Astrocyte (in vitro differentiated cells and primary cell): ENCODE measurements around the gene AATK. TPM values are rescaled to one million over a fixed set of nuclear protein-coding genes. Genes with fewer than 3 reads are reported as not detected.
"Not testable (repeated sequence)": the region's sequence is repeated elsewhere in the genome, so short reads cannot be mapped to it uniquely, and the experiment has no call there.

Source experiments
- DNase-seq: peaks from one replicate; pipeline ENCODE4 v3.0.0-alpha.2; 2010; ENCODE audit warnings: low read depth
- FAIRE-seq: peaks from 2 replicates; lab custom pipeline; 2011; peaks lifted over from hg19 to GRCh38; lab: Jason Lieb, UNC
- H2AFZ ChIP-seq: 2 replicates; pipeline ENCODE4 v1.6.0; 2012; ENCODE audit warnings: low read depth, low read length, inconsistent platforms
- H3K27ac ChIP-seq: 2 replicates; pipeline ENCODE4 v1.5.1; 2011; ENCODE audit warnings: low read depth, low read length, inconsistent platforms
- H3K27me3 ChIP-seq: 2 replicates; pipeline ENCODE4 v1.6.0; 2011; ENCODE audit warnings: low read length, inconsistent platforms; ENCODE audit not compliant: insufficient read depth
- H3K36me3 ChIP-seq: 2 replicates; pipeline ENCODE4 v1.5.1; 2011; ENCODE audit warnings: low read length, inconsistent platforms; ENCODE audit not compliant: insufficient read depth
- H3K4me1 ChIP-seq: 2 replicates; pipeline ENCODE4 v1.5.1; 2011; ENCODE audit warnings: low read length, inconsistent platforms; ENCODE audit not compliant: insufficient read depth
- H3K4me2 ChIP-seq: 2 replicates; pipeline ENCODE4 v1.6.0; 2012; ENCODE audit warnings: low read length, inconsistent platforms
- H3K4me3 ChIP-seq: 2 replicates; pipeline ENCODE4 v1.5.1; 2011; ENCODE audit warnings: low read depth, mild to moderate bottlenecking, low read length, inconsistent platforms; ENCODE audit not compliant: insufficient read depth
- H3K79me2 ChIP-seq: 2 replicates; pipeline ENCODE4 v1.6.0; 2012; ENCODE audit warnings: mild to moderate bottlenecking, low read length, inconsistent platforms; ENCODE audit not compliant: insufficient read depth
- H3K9ac ChIP-seq: 2 replicates; pipeline ENCODE4 v1.6.0; 2012; ENCODE audit warnings: mild to moderate bottlenecking, low read length, inconsistent platforms
- H3K9me3 ChIP-seq: 2 replicates; pipeline ENCODE4 v1.5.1; 2012; ENCODE audit warnings: low read depth, mild to moderate bottlenecking, low read length, inconsistent platforms; ENCODE audit not compliant: insufficient read depth
- H4K20me1 ChIP-seq: 2 replicates; pipeline ENCODE4 v1.6.0; 2012; ENCODE audit warnings: low read length, inconsistent platforms; ENCODE audit not compliant: insufficient read depth
- H3K27ac Mint-ChIP-seq: one replicate; pipeline ENCODE4 v1.8.0; 2021; ENCODE audit warnings: mild to moderate bottlenecking, mixed read lengths; ENCODE audit not compliant: unreplicated experiment
- H3K27me3 Mint-ChIP-seq: one replicate; pipeline ENCODE4 v1.8.0; 2021; ENCODE audit warnings: low read depth, mixed read lengths; ENCODE audit not compliant: unreplicated experiment
- H3K36me3 Mint-ChIP-seq: one replicate; pipeline ENCODE4 v1.8.0; 2021; ENCODE audit warnings: low read depth, mixed read lengths; ENCODE audit not compliant: unreplicated experiment
- H3K4me1 Mint-ChIP-seq: one replicate; pipeline ENCODE4 v1.8.0; 2021; ENCODE audit warnings: low read depth, mixed read lengths; ENCODE audit not compliant: unreplicated experiment
- H3K4me3 Mint-ChIP-seq: one replicate; pipeline ENCODE4 v1.8.0; 2021; ENCODE audit warnings: mild to moderate bottlenecking, moderate library complexity, mixed read lengths; ENCODE audit not compliant: unreplicated experiment
- H3K9me3 Mint-ChIP-seq: one replicate; pipeline ENCODE4 v1.8.0; 2021; ENCODE audit warnings: mild to moderate bottlenecking, mixed read lengths; ENCODE audit not compliant: unreplicated experiment
- CTCF ChIP-seq: IDR thresholded peaks from 2 replicates; pipeline ENCODE4 v1.5.1; 2011; ENCODE audit warnings: low read depth, mild to moderate bottlenecking, inconsistent platforms, low read length, moderate library complexity; ENCODE audit not compliant: insufficient read depth
- EZH2 ChIP-seq: IDR thresholded peaks from 2 replicates; pipeline ENCODE4 v1.6.1; 2012; ENCODE audit warnings: mild to moderate bottlenecking, low read length, inconsistent platforms; ENCODE audit not compliant: insufficient read depth
- total RNA-seq: library from RNA; stranded (reverse); gene quantifications from 2 replicates; pipeline ENCODE4 v1.2.1, GENCODE V29; 2021

The AATK gene
- total RNA-seq, 1 donor from 2014 or later: 0.54 TPM

- no peaks in the 10 kb centered on the region for H3K9me3 ChIP-seq
- no peaks in the 10 kb centered on the region for H4K20me1 ChIP-seq
- no peak overlapping the region for H3K27ac ChIP-seq
- Mint-ChIP-seq H3K4me3 (no peak overlapping the region), H3K36me3 (peaks cover 2% of the 10 kb centered on the region), H3K9me3 (no peaks in the 10 kb centered on the region), H3K27me3 (peaks cover 31% of the 10 kb centered on the region), H3K4me1 (peaks cover 2% of the 10 kb centered on the region), H3K27ac (no peak overlapping the region)
- H3K4me1 ChIP-seq: no peaks in the 10 kb centered on the region
- no peaks in the 10 kb centered on the region for H3K79me2 ChIP-seq
- H3K27me3 ChIP-seq: peaks cover 2% of the 10 kb centered on the region
- H3K36me3 ChIP-seq: no peaks in the 10 kb centered on the region
- H3K9ac ChIP-seq: no peak overlapping the region
- no peak for DNase-seq
- no peak for FAIRE-seq
- TF ChIP-seq EZH2: no peak
- no peak for TF ChIP-seq CTCF
- H3K4me3 ChIP-seq: no peak overlapping the region
- no peak overlapping the region for H2AFZ ChIP-seq
- no peak overlapping the region for H3K4me2 ChIP-seq
Observed at GRCh38 chr17:81148986-81149533, 17.0 kb downstream of the AATK start.

- no peaks in the 10 kb centered on the region for H3K79me2 ChIP-seq
- no peak overlapping the region for H3K27ac ChIP-seq
- TF ChIP-seq CTCF: no peak
- no peak for TF ChIP-seq EZH2
- Mint-ChIP-seq H3K27ac (no peak overlapping the region), H3K36me3 (peaks cover 2% of the 10 kb centered on the region), H3K9me3 (no peaks in the 10 kb centered on the region), H3K4me3 (no peak overlapping the region), H3K27me3 (peaks cover 30% of the 10 kb centered on the region), H3K4me1 (peaks cover 2% of the 10 kb centered on the region)
- H4K20me1 ChIP-seq: no peaks in the 10 kb centered on the region
- DNase-seq (no peak), FAIRE-seq (no peak)
- no peaks in the 10 kb centered on the region for H3K36me3 ChIP-seq
- no peak overlapping the region for H3K9ac ChIP-seq
- no peak overlapping the region for H3K4me3 ChIP-seq
- H2AFZ ChIP-seq: no peak overlapping the region
- H3K4me1 ChIP-seq: no peaks in the 10 kb centered on the region
- no peak overlapping the region for H3K4me2 ChIP-seq
- H3K9me3 ChIP-seq: no peaks in the 10 kb centered on the region
- no peaks in the 10 kb centered on the region for H3K27me3 ChIP-seq
Observed at GRCh38 chr17:81148571-81148970, 17.4 kb downstream of the AATK start.

- peaks cover 2% of the 10 kb centered on the region for H3K36me3 Mint-ChIP-seq
- Histone ChIP-seq H3K36me3 (no peaks in the 10 kb centered on the region), H3K27me3 (no peaks in the 10 kb centered on the region), H3K27ac (no peak overlapping the region), H3K4me2 (no peak overlapping the region), H4K20me1 (no peaks in the 10 kb centered on the region), H3K79me2 (no peaks in the 10 kb centered on the region), H2AFZ (no peak overlapping the region), H3K4me3 (no peak overlapping the region), H3K9me3 (no peaks in the 10 kb centered on the region), H3K9ac (no peak overlapping the region), H3K4me1 (no peaks in the 10 kb centered on the region)
- no peak for TF ChIP-seq EZH2
- no peak for TF ChIP-seq CTCF
- peaks cover 2% of the 10 kb centered on the region for H3K4me1 Mint-ChIP-seq
- no peaks in the 10 kb centered on the region for H3K9me3 Mint-ChIP-seq
- no peak overlapping the region for H3K4me3 Mint-ChIP-seq
- FAIRE-seq: no peak
- H3K27me3 Mint-ChIP-seq: peaks cover 24% of the 10 kb centered on the region
- H3K27ac Mint-ChIP-seq: no peak overlapping the region
- DNase-seq: no peak
Observed at GRCh38 chr17:81147701-81148100, 18.3 kb downstream of the AATK start.

GRCh38 chr17:81146208-81146607, 19.8 kb downstream of the AATK start:
- not testable (repeated sequence) for H3K9me3 Mint-ChIP-seq, H3K4me1 ChIP-seq, H3K27ac Mint-ChIP-seq, H3K27ac ChIP-seq, H3K4me2 ChIP-seq, H3K4me1 Mint-ChIP-seq, H3K36me3 Mint-ChIP-seq, DNase-seq, H3K9me3 ChIP-seq, H3K79me2 ChIP-seq, FAIRE-seq, H3K4me3 ChIP-seq, H2AFZ ChIP-seq, H3K4me3 Mint-ChIP-seq, H4K20me1 ChIP-seq, H3K36me3 ChIP-seq, H3K9ac ChIP-seq, H3K27me3 ChIP-seq
- H3K27me3 Mint-ChIP-seq: peaks cover 25% of the 10 kb centered on the region
